Placental epithelial cell (primary cell): ENCODE measurements around the gene EIF4EBP3. TPM values are rescaled to one million over a fixed set of nuclear protein-coding genes. Genes with fewer than 3 reads are reported as not detected.

Experiments used
- small RNA-seq: library from RNA; depleted of rRNA; stranded (forward); fragments of <200 nt; gene quantifications from one replicate; pipeline ENCODE3, GENCODE V24; 2012
- total RNA-seq: library from RNA; depleted of rRNA; stranded (reverse); fragments of >200 nt; gene quantifications from 2 replicates; pipeline ENCODE4 v1.2.3, GENCODE V29; 2012

Gene EIF4EBP3
- 0.87 and 3.1 TPM in 2 replicates for total RNA-seq

DNA sequence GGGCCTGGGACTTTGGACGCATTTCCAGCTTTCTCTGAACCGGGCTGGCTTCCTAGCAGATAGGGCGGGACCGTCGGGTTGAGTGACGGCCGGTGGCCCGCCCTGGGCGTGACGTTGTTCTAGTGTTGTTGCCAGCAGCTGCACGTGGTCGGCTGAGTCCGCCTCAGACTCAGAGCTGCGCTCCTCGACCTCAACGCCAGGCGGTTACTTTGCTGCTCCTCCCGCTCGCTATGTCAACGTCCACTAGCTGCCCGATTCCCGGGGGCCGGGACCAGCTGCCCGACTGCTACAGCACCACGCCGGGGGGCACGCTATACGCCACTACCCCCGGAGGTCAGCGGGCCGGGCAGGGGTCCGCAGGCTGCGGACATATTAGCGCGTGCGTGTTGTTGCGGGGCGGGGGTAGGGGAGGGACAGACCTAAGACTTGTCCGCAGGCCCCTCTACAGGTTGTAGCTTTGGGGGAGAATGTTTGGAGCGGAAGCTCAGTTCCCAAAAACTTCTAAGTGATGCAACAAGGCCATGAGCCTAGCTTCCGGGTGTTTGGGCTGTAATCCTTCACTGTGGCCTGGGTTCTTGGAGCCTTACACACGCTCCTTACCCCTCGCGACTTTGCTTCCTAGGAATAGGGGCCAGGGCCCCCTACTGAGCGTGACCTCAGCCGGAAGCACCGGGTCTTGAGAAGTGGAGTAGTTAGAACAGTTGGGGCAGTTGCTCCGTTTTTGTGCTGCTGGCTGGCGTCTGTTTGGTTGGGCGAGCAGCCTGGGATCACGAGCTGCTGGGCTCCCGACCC, at the start of gene EIF4EBP3:
Gene EIF4EBP3, plus strand, starts transcription at position 155 of the 792 bp plus-strand sequence. Its CDS starts 76 bp downstream, at position 231.

DNA sequence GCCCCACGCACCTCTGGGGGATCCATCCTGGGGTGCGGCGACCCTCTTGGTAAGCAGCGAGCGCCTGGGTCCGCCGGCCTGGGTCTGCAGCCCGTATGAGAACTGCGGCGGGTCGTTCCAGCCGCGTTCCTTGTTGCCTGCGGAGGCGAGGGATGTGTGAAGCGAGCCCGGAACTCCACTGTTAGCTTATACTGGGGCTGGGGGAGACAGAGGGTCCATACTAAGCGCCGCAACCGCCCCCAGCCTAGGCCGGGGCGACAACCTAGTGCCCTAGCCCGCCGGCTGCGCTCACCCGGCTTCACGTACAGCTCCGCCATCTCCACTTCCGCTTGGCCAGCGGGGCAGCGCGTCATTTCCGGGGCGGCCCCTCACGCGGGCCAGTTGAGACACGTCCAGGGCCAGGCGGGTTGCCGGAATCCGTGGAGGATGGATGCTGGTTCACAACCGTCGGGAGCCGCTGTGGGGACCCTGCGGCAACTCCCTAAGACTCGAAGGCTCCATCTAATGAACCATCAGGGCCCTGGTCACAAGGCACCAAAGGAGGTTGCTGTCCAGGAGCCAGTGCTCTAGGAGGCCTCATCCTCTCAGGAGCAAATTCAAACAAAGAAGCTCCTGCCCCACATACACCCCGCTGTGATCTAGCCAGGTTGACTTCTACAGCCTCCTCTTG, 9.8 kb downstream of the EIF4EBP3 start, which contains the start of gene SRA1:
Gene SRA1, minus strand, starts transcription at position 338 of the 670 bp plus-strand sequence. Its CDS starts 21 bp downstream, at position 317.

DNA sequence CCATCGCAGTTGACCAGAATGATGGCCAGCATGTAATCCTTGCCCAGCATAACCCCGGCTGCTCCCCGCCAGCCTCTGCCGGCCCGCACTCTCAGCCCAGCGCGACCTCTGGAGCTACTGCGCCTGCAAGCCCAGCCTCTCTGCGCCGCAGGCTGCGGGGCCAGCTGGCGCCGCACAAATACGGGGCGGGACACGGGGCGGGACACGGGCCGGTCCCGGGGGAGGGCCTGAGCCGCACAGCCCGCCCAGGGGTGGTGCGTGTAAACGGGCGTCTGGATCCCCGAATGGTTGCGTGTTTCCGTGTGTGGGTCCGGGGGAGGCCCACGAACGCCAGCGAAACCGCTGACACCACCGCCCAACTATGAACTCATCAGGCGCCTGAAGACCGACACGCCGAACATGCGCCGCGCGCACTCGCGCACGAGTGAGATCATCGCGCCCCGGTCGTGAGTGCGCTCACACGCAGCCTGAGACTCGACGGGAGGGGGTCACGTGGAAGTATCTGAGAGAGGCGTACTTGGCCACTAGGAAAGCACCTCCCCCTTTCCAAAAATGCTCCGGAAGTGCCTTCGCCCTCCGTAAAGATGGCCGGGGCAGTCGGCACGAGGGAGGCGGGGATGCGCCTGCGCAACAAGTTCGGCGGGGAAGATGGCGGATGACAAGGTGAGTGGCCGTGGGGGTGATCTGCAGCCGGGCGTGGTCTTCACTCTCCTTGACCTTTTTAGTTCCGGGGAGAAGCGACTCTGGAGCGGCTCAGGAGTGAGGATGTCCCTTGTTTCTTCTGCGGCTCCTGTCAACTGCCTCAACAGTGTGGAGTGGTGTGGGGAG, 16.9 kb downstream of the EIF4EBP3 start, which contains the start of the genes APBB3 and SLC35A4:
Gene APBB3, minus strand, starts transcription at position 403 of the 828 bp plus-strand sequence. Its CDS starts 353 bp downstream, at position 50.
Gene SLC35A4, plus strand, starts transcription at position 633 of the 828 bp plus-strand sequence. CDS start 2,342 bp downstream, outside the sequence.

Small RNAs within 50 kb of the gene (small RNA-seq; reads per million reads assigned to genes)
- gene RF00279 (not detected), gene RF00443 (not detected)

Other genes with a start within 250 kb of the EIF4EBP3 start
- 57.7 and 77.1 TPM in 2 replicates for gene PFDN1, start 244.6 kb upstream of the EIF4EBP3 start, total RNA-seq
- under 0.01 and 1.2 TPM in 2 replicates for gene HBEGF, start 201.1 kb upstream of the EIF4EBP3 start, total RNA-seq
- gene SLC4A9, start 187.5 kb upstream of the EIF4EBP3 start, total RNA-seq: not detected in 2 replicates
- 63.0 and 76.9 TPM in 2 replicates for gene ANKHD1, start 145.8 kb upstream of the EIF4EBP3 start, total RNA-seq
- gene SRA1, start 9.8 kb downstream of the EIF4EBP3 start, total RNA-seq: 22.8 and 40.1 TPM in 2 replicates
- 30.1 and 36.9 TPM in 2 replicates for gene APBB3, start 16.9 kb downstream of the EIF4EBP3 start, total RNA-seq
- 17.3 and 47.3 TPM in 2 replicates for gene SLC35A4, start 17.2 kb downstream of the EIF4EBP3 start, total RNA-seq
- 0.33 TPM in 1 of 2 replicates, not detected in the other for gene CD14, start 85.5 kb downstream of the EIF4EBP3 start, total RNA-seq
- gene TMCO6, start 91.8 kb downstream of the EIF4EBP3 start, total RNA-seq: 7.8 and 9.0 TPM in 2 replicates
- gene NDUFA2, start 100.0 kb downstream of the EIF4EBP3 start, total RNA-seq: 28.8 and 44.4 TPM in 2 replicates
- 76.9 and 102 TPM in 2 replicates for gene IK, start 100.2 kb downstream of the EIF4EBP3 start, total RNA-seq
- 31.0 and 37.1 TPM in 2 replicates for gene WDR55, start 117.2 kb downstream of the EIF4EBP3 start, total RNA-seq
- 0.76 and 0.79 TPM in 2 replicates for gene DND1, start 125.9 kb downstream of the EIF4EBP3 start, total RNA-seq
- gene HARS1, start 143.7 kb downstream of the EIF4EBP3 start, total RNA-seq: 45.1 and 53.8 TPM in 2 replicates
- gene HARS2, start 143.8 kb downstream of the EIF4EBP3 start, total RNA-seq: 38.0 and 47.9 TPM in 2 replicates
- gene ZMAT2, start 152.8 kb downstream of the EIF4EBP3 start, total RNA-seq: 26.1 and 40.8 TPM in 2 replicates
- gene PCDHA1, start 238.5 kb downstream of the EIF4EBP3 start, total RNA-seq: not detected in 2 replicates
- under 0.01 TPM in 1 of 2 replicates, not detected in the other for gene PCDHA2, start 247.2 kb downstream of the EIF4EBP3 start, total RNA-seq